ENCODE measurements around the gene SCYGR8.

SCYGR8 gene

DNA sequence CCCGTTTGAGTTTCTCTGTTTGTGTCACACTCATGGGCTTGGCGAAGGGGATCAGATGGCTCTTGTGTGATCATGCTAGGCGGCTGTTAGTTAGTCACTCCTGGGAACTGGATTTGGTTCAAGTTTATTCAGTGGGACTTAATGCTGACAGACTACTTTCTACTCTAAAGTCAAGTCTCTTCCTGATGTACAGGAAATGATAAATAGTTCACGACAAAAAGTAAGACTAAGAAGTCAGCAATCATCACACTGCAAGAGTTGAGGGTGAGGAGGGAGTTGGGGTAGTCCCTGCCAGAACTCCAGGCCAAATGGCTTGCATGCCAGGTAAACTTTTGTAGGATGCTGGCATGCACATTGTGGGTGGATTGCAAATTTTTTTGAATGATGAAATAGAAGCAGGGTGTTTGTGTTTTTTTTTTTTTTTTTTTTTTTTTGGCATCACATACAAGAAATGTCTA is 42.9 kb downstream of the SCYGR8 start:
- TF ChIP-seq CTCF (conservative IDR thresholded peaks at IDR 0.05), result no peak
- TF ChIP-seq ZFX (IDR thresholded peaks at IDR 0.05), result no peak
- no peak overlapping the region for H3K27ac ChIP-seq

- no peak for TF ChIP-seq CTCF (conservative IDR thresholded peaks at IDR 0.05)
- no peak for TF ChIP-seq ZFX (IDR thresholded peaks at IDR 0.05)
- no peak overlapping the region for H3K27ac ChIP-seq
Observed at GRCh38 chr2:227789803-227790202, 44.1 kb downstream of the SCYGR8 start.

DNA sequence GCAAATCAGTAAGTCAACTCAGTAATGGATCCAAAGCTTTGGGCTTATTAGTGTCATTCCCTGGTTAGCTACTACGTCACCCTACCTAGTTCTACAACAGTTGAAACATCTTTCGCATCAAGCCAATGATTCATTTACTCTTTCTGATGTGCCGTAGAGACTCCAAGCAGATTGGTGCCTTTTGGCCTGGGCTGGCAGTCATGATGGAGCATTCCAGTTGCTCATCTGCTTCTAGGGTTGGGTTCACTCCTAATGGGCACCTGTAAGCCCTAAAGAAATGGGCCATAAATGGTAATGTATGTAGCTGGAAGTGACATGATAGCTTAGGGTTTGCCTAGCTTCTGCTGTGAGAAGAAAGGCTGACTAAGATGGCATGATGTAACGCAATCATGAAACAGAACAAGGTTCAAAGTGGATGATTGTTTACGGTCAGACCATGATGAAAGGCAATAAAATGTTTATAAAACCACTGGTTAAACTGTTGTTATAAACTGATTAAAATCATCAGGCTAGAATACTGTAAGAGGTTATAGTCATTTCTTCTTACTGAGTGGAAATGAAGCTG is 47.5 kb downstream of the SCYGR8 start:
- TF ChIP-seq ZFX (IDR thresholded peaks at IDR 0.05) (no peak), CTCF (conservative IDR thresholded peaks at IDR 0.05) (no peak)
- H3K27ac ChIP-seq, result no peak overlapping the region
